Smooth muscle cell (in vitro differentiated cells): ENCODE results near the gene P4HB. TPM values are rescaled to one million over a fixed set of nuclear protein-coding genes. Genes with fewer than 3 reads are reported as not detected.

Experiments used
- DNase-seq: peaks from one replicate; lab custom pipeline; 2025; ENCODE audit not compliant: unreplicated experiment; lab: John Stamatoyannopoulos, UW
- H2AFZ ChIP-seq: fragments of 200-600 bp; sonication (generic); 2 replicates; pipeline ENCODE4 v1.6.0; 2016; ENCODE audit warnings: antibody characterized with exemption, low read depth, mild to moderate bottlenecking
- H3F3A ChIP-seq: fragments of 200-600 bp; sonication (generic); 2 replicates; pipeline ENCODE4 v1.6.0; 2017; ENCODE audit warnings: antibody characterized with exemption, low read depth
- H3K27ac ChIP-seq: fragments of 200-600 bp; sonication (generic); 2 replicates; pipeline ENCODE4 v1.5.1; 2016; ENCODE audit warnings: low read depth, mild to moderate bottlenecking
- H3K27me3 ChIP-seq: fragments of 200-600 bp; sonication (generic); 2 replicates; pipeline ENCODE4 v1.6.1; 2016; ENCODE audit warnings: low read depth, mild to moderate bottlenecking
- H3K36me3 ChIP-seq: fragments of 200-600 bp; sonication (generic); 2 replicates; pipeline ENCODE4 v1.5.1; 2016; ENCODE audit warnings: low read depth
- H3K4me1 ChIP-seq: fragments of 200-600 bp; sonication (generic); 2 replicates; pipeline ENCODE4 v1.5.1; 2016; ENCODE audit warnings: low read depth
- H3K4me2 ChIP-seq: fragments of 200-600 bp; sonication (generic); 2 replicates; pipeline ENCODE4 v1.6.0; 2016; ENCODE audit warnings: mild to moderate bottlenecking
- H3K4me3 ChIP-seq: fragments of 200-600 bp; sonication (generic); 2 replicates; pipeline ENCODE4 v1.5.1; 2016; ENCODE audit warnings: mild to moderate bottlenecking
- H3K79me2 ChIP-seq: fragments of 200-600 bp; sonication (generic); 2 replicates; pipeline ENCODE4 v1.6.0; 2016; ENCODE audit warnings: low read depth, mild to moderate bottlenecking
- H3K9ac ChIP-seq: fragments of 200-600 bp; sonication (generic); 2 replicates; pipeline ENCODE4 v1.6.0; 2016; ENCODE audit warnings: low read depth
- H3K9me3 ChIP-seq: fragments of 200-600 bp; sonication (generic); replicated peaks from 2 replicates; pipeline ENCODE4 v1.5.1; 2016; ENCODE audit warnings: low read depth
- H4K20me1 ChIP-seq: fragments of 200-600 bp; sonication (generic); 2 replicates; pipeline ENCODE4 v1.6.0; 2016; ENCODE audit warnings: low read depth
- WGBS: methylation state at CpG from one replicate; pipeline ENCODE4 v1.1.7; 2016; ENCODE audit warnings: low lambda C conversion rate; 5-methylcytosine and 5-hydroxymethylcytosine counted together
- polyA plus RNA-seq: library from polyadenylated mRNA; unstranded; fragments of >200 nt; fragmentation: Nextera tagmentation; extraction: Ambion mirVana; gene quantifications from 2 replicates; pipeline ENCODE4 v1.2.1, GENCODE V29; 2016
- total RNA-seq: library from RNA; depleted of rRNA; stranded (reverse); fragments of >200 nt; gene quantifications from 2 replicates; pipeline ENCODE4 v1.2.3, GENCODE V29; 2014
- TF ChIP-seq, protein P1 (sequence below): fragments of 200-600 bp; sonication (generic); IDR thresholded peaks from 2 replicates; pipeline ENCODE4 v1.5.1; 2017; ENCODE audit warnings: borderline replicate concordance, mild to moderate bottlenecking, antibody characterized with exemption; ENCODE audit not compliant: insufficient read depth, poor library complexity, severe bottlenecking

The P4HB gene
- total and polyA plus RNA-seq, 2 experiments from 2014 or later, result 1,526 to 1,593 TPM

DNA sequence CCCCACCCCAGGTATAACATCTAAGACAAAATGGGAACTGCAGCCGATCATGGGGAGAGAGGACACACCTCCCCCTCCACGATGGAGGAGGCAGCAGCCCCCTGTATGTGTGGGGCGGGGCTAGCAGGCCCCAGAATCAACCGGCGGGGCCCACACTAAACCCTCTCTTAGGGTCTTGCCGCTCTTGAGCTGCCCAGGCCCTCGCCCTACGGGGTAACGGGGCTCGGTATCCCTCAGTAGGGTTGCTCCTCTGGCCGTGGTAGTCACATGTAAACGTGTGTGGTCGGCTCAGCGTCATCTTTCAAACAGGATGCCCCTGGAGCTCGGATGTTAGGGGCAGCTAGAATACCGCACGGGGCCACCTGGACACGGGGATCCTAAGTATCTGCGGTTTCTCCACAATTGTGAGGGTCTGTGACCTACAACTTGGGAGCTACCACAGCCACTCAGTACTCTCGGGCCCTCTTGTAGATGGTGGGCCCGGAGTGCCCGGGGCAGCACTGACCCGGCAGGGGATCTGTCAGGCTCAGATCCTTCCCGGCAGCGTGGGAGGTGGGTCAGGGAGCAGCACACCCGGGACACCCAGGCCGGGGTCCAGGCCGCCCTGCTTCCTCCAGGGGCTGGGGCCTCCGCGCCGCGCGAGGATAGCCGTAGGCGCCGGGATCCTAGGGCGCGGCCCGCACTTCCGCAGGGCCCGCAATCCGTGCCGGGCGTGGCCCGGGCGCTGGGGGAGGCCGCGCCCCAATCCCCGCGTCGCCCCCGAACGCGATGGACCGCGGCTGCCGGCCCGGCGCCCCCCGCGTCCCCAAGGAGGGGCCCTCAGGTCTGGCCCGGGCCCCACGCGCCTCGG, 10.0 kb upstream of the P4HB start:
- Histone ChIP-seq H3K79me2 (peaks cover 25% of the 10 kb centered on the region), H3K36me3 (no peaks in the 10 kb centered on the region), H3K27ac (peak overlapping the region; percentile 78), H3K9me3 (no peaks in the 10 kb centered on the region), H3F3A (peaks cover 36% of the 10 kb centered on the region), H3K9ac (peak overlapping the region; percentile 46), H3K27me3 (no peaks in the 10 kb centered on the region), H2AFZ (no peak overlapping the region), H3K4me3 (peak overlapping the region; percentile 72), H4K20me1 (peaks cover 52% of the 10 kb centered on the region), H3K4me1 (peaks cover 29% of the 10 kb centered on the region), H3K4me2 (peak overlapping the region; percentile 85)
- TF ChIP-seq, protein P1, sequence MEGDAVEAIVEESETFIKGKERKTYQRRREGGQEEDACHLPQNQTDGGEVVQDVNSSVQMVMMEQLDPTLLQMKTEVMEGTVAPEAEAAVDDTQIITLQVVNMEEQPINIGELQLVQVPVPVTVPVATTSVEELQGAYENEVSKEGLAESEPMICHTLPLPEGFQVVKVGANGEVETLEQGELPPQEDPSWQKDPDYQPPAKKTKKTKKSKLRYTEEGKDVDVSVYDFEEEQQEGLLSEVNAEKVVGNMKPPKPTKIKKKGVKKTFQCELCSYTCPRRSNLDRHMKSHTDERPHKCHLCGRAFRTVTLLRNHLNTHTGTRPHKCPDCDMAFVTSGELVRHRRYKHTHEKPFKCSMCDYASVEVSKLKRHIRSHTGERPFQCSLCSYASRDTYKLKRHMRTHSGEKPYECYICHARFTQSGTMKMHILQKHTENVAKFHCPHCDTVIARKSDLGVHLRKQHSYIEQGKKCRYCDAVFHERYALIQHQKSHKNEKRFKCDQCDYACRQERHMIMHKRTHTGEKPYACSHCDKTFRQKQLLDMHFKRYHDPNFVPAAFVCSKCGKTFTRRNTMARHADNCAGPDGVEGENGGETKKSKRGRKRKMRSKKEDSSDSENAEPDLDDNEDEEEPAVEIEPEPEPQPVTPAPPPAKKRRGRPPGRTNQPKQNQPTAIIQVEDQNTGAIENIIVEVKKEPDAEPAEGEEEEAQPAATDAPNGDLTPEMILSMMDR, result no peak
- no peak for DNase-seq
- WGBS, result 2% methylated on average over 48 of the region's 65 CpGs

DNA sequence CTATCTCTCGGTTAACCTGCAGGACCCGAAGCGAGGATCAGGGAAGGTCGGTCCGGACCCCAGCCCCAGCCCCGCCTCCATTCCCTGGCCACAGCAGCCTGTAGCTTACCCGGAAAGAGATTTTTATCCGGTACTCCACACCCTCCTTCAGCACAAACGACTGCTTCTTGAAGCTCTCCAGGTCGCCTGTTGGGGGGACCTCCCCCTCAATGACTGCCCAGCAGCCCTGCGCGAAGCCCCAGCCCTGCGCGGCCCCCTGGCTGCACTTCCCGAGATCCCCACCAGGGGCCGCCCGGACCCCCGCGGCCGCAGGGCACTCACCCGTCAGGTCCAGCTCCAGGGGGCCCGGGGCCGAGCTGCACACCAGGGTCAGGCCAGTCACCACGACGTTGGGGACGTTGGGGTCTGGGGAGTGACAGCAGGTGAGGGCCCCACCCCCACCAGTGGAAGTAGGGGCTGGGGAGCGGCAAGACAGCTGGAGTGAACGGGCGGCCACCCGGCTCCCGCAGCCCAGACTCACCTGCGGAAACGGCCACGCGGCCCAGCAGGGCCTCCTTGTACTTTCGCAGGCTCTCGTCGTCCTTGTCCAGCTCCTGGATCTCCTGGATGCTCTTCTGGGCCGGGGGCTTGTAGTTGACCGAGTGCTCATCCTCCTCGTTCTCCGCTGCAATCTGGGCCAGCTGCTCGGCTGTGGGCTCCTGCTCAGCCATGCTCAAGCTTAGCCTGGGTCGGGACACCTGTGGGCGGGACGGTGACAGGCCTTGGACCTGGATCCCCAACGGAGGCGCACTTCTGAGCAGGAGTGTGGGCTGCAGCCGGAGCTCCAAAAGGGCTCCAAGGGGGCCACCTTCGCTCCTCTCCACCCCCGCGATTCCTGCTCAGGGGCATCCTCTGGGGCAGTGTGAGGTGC, 9.1 kb upstream of the P4HB start:
- Histone ChIP-seq H3K9ac (no peak overlapping the region), H3K27me3 (no peaks in the 10 kb centered on the region), H3K4me3 (peak overlapping the region; percentile 72), H3K27ac (peak overlapping the region; percentile 78), H3K79me2 (peaks cover 34% of the 10 kb centered on the region), H2AFZ (no peak overlapping the region), H3K36me3 (no peaks in the 10 kb centered on the region), H3K4me2 (peak overlapping the region; percentile 85), H4K20me1 (peaks cover 61% of the 10 kb centered on the region), H3K4me1 (peaks cover 29% of the 10 kb centered on the region), H3F3A (peaks cover 40% of the 10 kb centered on the region), H3K9me3 (no peaks in the 10 kb centered on the region)
- DNase-seq, result peak; percentile 51
- WGBS, result 35% methylated on average over 52 of the region's 52 CpGs
- TF ChIP-seq, protein P1, result peak; percentile 96

DNA sequence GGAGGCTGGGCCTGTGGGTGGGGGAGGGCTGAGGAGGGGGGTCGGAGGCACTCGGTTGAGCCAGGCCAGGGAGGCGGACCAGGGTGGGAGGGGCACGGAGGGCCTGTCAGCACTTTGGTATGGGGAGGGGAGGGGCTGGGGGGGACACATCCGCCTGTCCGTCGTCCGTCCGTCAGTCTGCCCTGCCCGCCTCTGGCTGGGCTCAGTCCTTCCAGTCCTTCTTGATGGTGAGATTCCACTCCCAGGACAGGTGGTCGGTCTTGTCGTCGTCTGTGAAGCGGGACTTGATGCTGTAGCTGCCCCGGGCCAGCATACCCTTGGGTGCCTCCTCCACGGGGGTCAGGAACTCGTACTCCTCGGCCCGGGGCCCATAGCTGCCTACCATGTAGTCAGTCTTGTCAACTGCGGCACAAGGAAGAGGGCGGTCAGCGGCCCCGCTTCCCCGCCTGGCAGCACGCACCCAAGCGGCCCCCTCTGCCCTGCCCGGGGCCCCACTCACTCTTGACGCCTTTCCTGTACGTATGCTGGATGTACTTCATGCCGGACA, 8.4 kb upstream of the P4HB start:
- Histone ChIP-seq H3F3A (peaks cover 48% of the 10 kb centered on the region), H3K4me3 (no peak overlapping the region), H3K9me3 (no peaks in the 10 kb centered on the region), H2AFZ (no peak overlapping the region), H3K9ac (no peak overlapping the region), H3K36me3 (no peaks in the 10 kb centered on the region), H3K79me2 (peaks cover 41% of the 10 kb centered on the region), H3K27me3 (no peaks in the 10 kb centered on the region), H3K4me2 (peak overlapping the region; percentile 85), H3K27ac (peak overlapping the region; percentile 78), H4K20me1 (peaks cover 68% of the 10 kb centered on the region), H3K4me1 (peaks cover 29% of the 10 kb centered on the region)
- 47% methylated on average over 29 of the region's 30 CpGs for WGBS
- TF ChIP-seq, protein P1, result no peak
- DNase-seq, result peak; percentile 51
